Naive B cell (primary cell): ENCODE results near the gene MAST4. TPM values are rescaled to one million over a fixed set of nuclear protein-coding genes. Genes with fewer than 3 reads are reported as not detected.
"Not testable (repeated sequence)": the region's sequence is repeated elsewhere in the genome, so short reads cannot be mapped to it uniquely, and the experiment has no call there.

ENCODE experiments used
- ATAC-seq, 2 donors: fragments of 150-1000 bp; cut with Tn5 transposase; 2 replicates each; pipeline ENCODE4 v1.10.0; 2021; ENCODE audit warnings: low read depth in 2 of 2, mild to moderate bottlenecking in 2 of 2, moderate library complexity in 2 of 2
- DNase-seq: peaks from one replicate; pipeline ENCODE4 v3.0.0; 2022
- H3K27ac Mint-ChIP-seq, 6 donors: one replicate each; pipeline ENCODE4 v1.8.0; 2020 to 2022; ENCODE audit warnings: mild to moderate bottlenecking in 6 of 6, mixed read lengths in 6 of 6, moderate library complexity in 5 of 6, inconsistent platforms in 2 of 6
- H3K27me3 Mint-ChIP-seq, 3 donors: one replicate each; pipeline ENCODE4 v1.8.0; 2021 to 2022; ENCODE audit warnings: mixed read lengths in 3 of 3, mild to moderate bottlenecking in 1 of 3
- H3K36me3 Mint-ChIP-seq, 2 donors: one replicate each; pipeline ENCODE4 v1.8.0; 2020 to 2022; ENCODE audit warnings: mixed read lengths in 2 of 2, inconsistent platforms in 1 of 2, mild to moderate bottlenecking in 1 of 2
- H3K4me1 Mint-ChIP-seq, 3 donors: one replicate each; pipeline ENCODE4 v1.8.0; 2020 to 2022; ENCODE audit warnings: mixed read lengths in 3 of 3, inconsistent platforms in 1 of 3, mild to moderate bottlenecking in 1 of 3, moderate library complexity in 1 of 3
- H3K4me3 Mint-ChIP-seq, 8 donors: one replicate each; pipeline ENCODE4 v1.8.0; 2020 to 2022; ENCODE audit warnings: mild to moderate bottlenecking in 8 of 8, mixed read lengths in 8 of 8, moderate library complexity in 8 of 8, inconsistent platforms in 2 of 8
- H3K9me3 Mint-ChIP-seq, 7 donors: one replicate each; pipeline ENCODE4 v1.8.0; 2020 to 2022; ENCODE audit warnings: mixed read lengths in 7 of 7, mild to moderate bottlenecking in 5 of 7, inconsistent platforms in 2 of 7, moderate library complexity in 1 of 7
- polyA plus RNA-seq, 6 donors: library from polyadenylated mRNA; unstranded; fragments of 300-500 nt; fragmentation: Illumina TruSeq; gene quantifications; one replicate each; pipeline ENCODE4 v1.2.3, GENCODE V29; 2021; ENCODE audit warnings: low read depth in 6 of 6

Gene MAST4
- polyA plus RNA-seq, 6 donors from 2014 or later, result 0.17 to 2.3 (median 1.3) TPM

DNA sequence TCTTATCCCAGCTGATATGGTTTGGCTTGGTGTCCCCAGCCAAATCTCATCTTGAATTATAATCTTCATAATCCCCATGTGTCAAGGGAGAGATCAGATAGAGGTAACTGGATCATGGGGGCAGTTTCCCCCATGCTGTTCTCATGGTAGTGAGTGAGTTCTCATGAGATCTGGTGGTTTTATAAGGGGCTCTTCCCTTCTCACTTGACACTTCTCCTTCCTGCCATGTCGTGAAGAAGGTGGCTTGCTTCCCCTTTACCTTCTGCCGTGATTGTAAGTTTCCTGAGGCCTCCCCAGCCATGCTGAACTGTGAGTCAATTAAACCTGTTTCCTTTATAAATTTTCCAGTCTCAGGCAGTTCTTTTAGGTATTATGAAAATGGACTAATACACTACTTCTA lies 226.7 kb downstream of the MAST4 start:
- ATAC-seq, result peak in 1 of 2 donors; percentile 25
- DNase-seq, H3K27me3 Mint-ChIP-seq, H3K4me1 Mint-ChIP-seq, H3K9me3 Mint-ChIP-seq, H3K4me3 Mint-ChIP-seq, H3K36me3 Mint-ChIP-seq: not testable (repeated sequence)
- H3K27ac Mint-ChIP-seq, result peak overlapping the region in 1 of 6 donors; percentile 31

DNA sequence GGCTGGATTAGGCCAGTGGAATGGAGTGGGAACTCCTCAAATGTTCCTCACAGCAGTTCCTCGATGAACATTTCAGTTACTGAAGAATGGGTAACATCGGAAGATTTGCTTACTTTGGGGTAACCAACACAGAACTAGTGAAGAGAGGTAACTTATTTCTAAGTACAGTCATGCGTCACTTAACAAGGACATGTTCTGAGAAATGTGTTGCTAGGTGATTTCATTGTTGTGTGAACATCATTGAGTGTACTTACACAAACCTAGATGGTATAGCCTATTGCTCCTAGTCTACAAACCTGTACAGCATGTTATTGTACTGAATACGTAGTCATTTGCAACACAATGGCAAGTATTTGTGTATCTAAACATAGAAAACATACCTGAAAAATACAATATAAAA lies 228.3 kb downstream of the MAST4 start:
- no peaks in the 10 kb centered on the region for H3K9me3 Mint-ChIP-seq
- H3K4me3 Mint-ChIP-seq, result no peak overlapping the region
- H3K27me3 Mint-ChIP-seq, result peaks cover 0 to 17% (median 8%) of the 10 kb centered on the region in 3 donors
- no peak for ATAC-seq
- H3K4me1 Mint-ChIP-seq, result peaks cover 15 to 16% (median 15%) of the 10 kb centered on the region in 3 donors
- no peak overlapping the region for H3K27ac Mint-ChIP-seq
- DNase-seq, result no peak
- no peaks in the 10 kb centered on the region for H3K36me3 Mint-ChIP-seq

DNA sequence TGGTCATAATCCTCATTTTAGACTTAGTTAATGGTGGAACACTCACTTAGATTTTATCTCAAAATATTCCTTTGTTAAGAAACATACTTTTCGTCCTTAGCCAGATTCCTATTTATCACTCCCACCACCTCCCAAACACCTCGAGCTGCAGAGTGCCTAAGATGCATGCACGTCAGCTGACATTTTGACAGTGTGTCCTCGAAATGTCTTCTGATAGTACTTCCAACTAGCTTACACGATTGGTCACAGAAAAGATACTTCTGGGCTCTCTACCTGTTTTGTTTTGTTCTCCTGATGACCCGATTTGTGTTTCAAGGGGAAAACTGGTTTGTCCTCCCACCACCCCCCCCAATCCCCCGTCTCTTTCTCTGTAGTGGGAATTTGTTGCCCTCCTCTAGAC lies 230.1 kb downstream of the MAST4 start:
- Mint-ChIP-seq H3K9me3 (no peaks in the 10 kb centered on the region), H3K36me3 (no peaks in the 10 kb centered on the region), H3K4me1 (peaks cover 15 to 16% (median 15%) of the 10 kb centered on the region in 3 donors), H3K4me3 (no peak overlapping the region), H3K27me3 (peaks cover 0 to 25% (median 17%) of the 10 kb centered on the region in 3 donors), H3K27ac (no peak overlapping the region)
- no peak for DNase-seq
- ATAC-seq, result no peak

DNA sequence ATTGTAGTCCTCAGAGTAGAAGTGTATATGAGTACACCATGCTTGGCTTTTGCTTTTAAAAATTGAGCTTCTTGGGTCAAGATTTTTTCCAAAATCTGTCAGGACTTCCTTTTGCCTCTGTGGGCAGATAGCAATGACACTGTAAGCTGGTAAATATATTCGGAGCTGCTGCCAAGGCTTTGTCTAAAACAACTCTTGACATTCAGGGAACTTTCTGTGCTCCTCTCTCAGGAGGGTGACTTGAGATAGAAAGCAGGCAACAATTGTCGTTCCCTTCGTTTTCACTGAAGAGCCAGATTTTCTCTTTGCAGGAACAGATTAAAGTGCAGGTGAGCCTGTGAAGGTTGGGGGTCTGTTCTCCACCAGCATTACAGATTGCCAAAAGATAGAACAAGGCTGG lies 230.5 kb downstream of the MAST4 start:
- Mint-ChIP-seq H3K27me3 (peaks cover 0 to 25% (median 17%) of the 10 kb centered on the region in 3 donors), H3K9me3 (no peaks in the 10 kb centered on the region), H3K4me3 (no peak overlapping the region), H3K4me1 (peaks cover 15 to 16% (median 15%) of the 10 kb centered on the region in 3 donors), H3K27ac (no peak overlapping the region), H3K36me3 (no peaks in the 10 kb centered on the region)
- ATAC-seq (no peak), DNase-seq (no peak)

DNA sequence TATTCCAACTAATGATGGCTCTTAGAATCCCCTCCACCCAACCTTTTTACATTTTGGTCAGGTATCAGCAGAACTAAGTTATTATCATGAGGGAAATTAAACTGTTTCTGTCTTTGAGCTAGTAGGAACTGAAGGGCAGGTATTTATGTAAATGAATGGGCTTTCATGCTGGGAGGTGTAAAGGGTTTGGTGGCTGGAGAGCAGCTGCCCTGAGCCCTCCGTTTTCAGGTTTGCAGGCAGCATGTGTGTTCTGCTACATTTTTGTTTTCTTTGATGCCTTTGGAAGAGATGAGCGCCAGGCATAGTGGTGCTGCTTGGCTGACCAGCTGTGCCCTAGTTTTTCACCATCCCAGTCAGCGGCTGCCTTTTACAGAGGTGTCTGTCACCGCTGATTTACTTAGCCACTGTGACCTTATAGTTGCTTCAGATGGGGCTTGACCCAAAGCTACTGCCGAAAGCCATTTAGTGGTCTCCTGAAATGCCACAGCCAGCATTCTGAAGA lies 231.9 kb downstream of the MAST4 start:
- Mint-ChIP-seq H3K27ac (peak overlapping the region in 3 of 6 donors; percentile 14 to 56 (median 23)), H3K4me3 (peak overlapping the region in 7 of 8 donors; percentile 65 to 86 (median 81)), H3K27me3 (peaks cover 9 to 37% (median 28%) of the 10 kb centered on the region in 3 donors), H3K9me3 (no peaks in the 10 kb centered on the region), H3K36me3 (no peaks in the 10 kb centered on the region), H3K4me1 (peaks cover 11 to 16% (median 15%) of the 10 kb centered on the region in 3 donors)
- peak; percentile 4 to 14 for ATAC-seq
- no peak for DNase-seq

DNA sequence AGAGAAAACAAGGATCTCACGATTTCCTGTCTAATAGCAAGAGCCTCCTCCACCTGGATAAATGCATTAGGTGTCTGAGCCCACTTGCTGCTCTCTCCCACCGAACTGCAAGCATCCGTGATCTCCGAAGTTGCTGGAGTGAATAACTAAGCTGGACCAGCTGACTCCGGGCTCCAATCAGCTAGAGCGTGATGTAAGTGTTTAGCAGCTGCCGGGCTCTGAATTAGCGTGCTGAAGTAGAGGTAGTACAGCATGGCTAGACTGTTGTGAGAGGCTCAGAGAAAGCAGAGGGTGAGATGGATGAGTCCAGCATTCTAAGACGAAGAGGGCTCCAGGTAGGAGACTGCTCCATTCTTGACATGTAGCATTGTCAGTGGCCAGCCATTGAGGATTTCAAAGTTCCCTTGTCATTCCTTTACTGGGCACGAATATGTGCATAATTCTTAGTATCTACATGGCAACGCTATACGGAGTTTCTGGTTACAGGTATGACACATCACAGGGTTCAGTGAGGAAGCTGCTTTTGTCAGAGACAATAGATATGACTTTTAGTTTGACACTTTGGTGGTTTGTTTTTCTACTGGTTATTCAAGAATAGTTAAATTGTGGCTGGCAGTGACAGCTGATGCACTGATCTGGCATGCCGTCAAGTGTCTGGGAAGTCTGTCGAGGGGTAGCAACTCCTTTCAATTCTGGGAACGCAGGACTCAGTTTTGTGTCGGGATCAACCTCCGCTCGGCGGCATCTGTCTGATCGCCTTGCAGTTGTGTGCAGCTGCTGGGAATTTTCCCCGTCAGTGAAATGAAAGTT lies 232.6 kb downstream of the MAST4 start:
- ATAC-seq, result peak; percentile 95 to 96
- peak; percentile 15 for DNase-seq
- Mint-ChIP-seq H3K27me3 (peaks cover 16 to 42% (median 33%) of the 10 kb centered on the region in 3 donors), H3K9me3 (no peaks in the 10 kb centered on the region), H3K27ac (peak overlapping the region in 4 of 6 donors; percentile 14 to 66 (median 48)), H3K36me3 (no peaks in the 10 kb centered on the region), H3K4me1 (peaks cover 10 to 16% (median 15%) of the 10 kb centered on the region in 3 donors), H3K4me3 (peak overlapping the region; percentile 4 to 86 (median 78))

DNA sequence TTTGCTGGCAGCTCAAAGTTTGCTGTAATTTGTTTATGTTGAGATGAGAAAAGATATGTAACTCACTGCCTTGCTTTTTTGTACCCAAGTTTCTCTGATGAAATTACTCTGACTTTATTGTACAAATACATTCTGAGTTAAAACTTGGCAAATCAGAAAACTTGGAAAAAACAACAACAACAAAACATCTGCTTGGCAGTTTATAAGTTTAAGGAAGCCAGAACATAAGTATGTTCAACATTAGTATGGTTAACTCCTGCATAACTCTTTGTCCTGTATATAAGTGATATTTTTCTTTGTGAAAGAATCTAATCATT lies 233.1 kb downstream of the MAST4 start:
- Mint-ChIP-seq H3K4me3 (peak overlapping the region; percentile 4 to 86 (median 78)), H3K27ac (peak overlapping the region in 3 of 6 donors; percentile 14 to 66 (median 63)), H3K27me3 (peaks cover 21 to 42% (median 38%) of the 10 kb centered on the region in 3 donors), H3K9me3 (no peaks in the 10 kb centered on the region), H3K36me3 (no peaks in the 10 kb centered on the region), H3K4me1 (peaks cover 10 to 16% (median 15%) of the 10 kb centered on the region in 3 donors)
- ATAC-seq (no peak), DNase-seq (no peak)

DNA sequence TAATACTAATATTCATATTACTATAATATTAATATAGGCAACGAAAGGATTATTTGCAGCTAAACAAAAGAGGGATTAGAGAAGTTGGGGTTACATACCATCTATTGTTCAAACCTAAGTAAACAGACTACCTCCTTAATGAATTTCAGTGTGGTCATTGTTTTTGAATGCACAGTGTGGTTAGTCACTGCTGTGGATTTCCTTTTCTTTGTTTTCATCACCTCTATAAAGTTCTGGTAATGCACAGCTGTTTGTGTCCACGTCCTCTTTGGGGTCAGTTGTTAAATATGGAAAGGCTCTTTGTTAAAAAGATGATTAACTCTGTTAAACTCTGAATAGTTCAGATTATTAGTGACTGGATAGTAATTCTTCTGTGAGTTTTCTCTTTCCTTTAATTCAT lies 233.6 kb downstream of the MAST4 start:
- no peak overlapping the region for H3K27ac Mint-ChIP-seq
- H3K4me1 Mint-ChIP-seq, result peaks cover 10 to 16% (median 15%) of the 10 kb centered on the region in 3 donors
- ATAC-seq (no peak), DNase-seq (no peak)
- H3K9me3 Mint-ChIP-seq, result no peaks in the 10 kb centered on the region
- H3K27me3 Mint-ChIP-seq, result peaks cover 22 to 43% (median 38%) of the 10 kb centered on the region in 3 donors
- peak overlapping the region in 1 of 8 donors; percentile 14 for H3K4me3 Mint-ChIP-seq
- no peaks in the 10 kb centered on the region for H3K36me3 Mint-ChIP-seq

DNA sequence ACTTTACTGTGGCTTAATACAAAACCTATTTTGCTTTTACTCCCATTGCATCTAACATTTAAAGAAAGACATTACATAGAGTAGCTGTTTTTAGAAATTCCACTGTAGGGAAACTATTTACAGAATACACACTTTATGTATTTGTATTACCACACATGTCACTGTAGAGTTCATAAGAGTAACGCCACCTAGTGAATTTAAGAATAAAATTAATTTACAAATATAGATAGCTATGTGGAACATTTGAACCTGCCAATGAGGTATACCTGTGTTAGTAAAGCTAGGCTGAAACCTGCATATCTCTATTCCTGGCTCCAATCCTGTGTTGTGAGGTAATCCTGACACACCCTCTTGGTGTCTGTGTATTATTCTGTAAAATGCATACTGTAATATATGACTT lies 234.4 kb downstream of the MAST4 start:
- ATAC-seq, result no peak
- no peak for DNase-seq
- Mint-ChIP-seq H3K27me3 (peaks cover 22 to 46% (median 38%) of the 10 kb centered on the region in 3 donors), H3K36me3 (no peaks in the 10 kb centered on the region), H3K9me3 (no peaks in the 10 kb centered on the region), H3K27ac (no peak overlapping the region), H3K4me1 (peaks cover 10 to 16% (median 15%) of the 10 kb centered on the region in 3 donors), H3K4me3 (no peak overlapping the region)

DNA sequence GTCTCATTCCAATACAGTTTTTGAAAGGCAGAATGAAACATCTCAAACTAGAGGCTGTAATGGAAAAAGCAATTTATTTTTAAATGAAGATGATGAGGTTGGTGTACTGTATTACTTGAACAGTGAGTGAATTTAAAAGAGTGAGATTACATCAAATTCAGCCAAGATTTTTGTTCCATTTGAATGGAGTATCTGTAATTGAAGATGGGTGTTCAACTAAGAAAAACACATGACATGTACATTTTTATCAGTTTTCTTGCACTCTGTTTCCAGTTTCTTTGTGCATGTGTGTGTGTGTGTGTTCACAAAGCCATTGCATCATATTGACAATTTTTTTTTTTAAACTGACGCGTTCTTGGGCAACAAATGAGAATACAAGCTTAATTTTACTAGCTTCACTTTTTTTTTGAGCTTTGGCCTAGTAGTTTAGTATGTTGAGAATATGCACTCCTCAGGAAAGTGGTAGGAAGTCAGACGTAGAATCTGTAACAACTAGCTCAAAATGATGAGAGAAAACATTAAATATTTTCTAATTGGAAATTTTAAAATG lies 243.5 kb downstream of the MAST4 start:
- peaks cover 0 to 1% (median 0%) of the 10 kb centered on the region in 7 donors for H3K9me3 Mint-ChIP-seq
- H3K27me3 Mint-ChIP-seq, result peaks cover 5 to 12% (median 6%) of the 10 kb centered on the region in 3 donors
- H3K4me3 Mint-ChIP-seq, result no peak overlapping the region
- H3K36me3 Mint-ChIP-seq, result no peaks in the 10 kb centered on the region
- no peak for ATAC-seq
- H3K4me1 Mint-ChIP-seq, result no peaks in the 10 kb centered on the region
- no peak for DNase-seq
- H3K27ac Mint-ChIP-seq, result no peak overlapping the region

DNA sequence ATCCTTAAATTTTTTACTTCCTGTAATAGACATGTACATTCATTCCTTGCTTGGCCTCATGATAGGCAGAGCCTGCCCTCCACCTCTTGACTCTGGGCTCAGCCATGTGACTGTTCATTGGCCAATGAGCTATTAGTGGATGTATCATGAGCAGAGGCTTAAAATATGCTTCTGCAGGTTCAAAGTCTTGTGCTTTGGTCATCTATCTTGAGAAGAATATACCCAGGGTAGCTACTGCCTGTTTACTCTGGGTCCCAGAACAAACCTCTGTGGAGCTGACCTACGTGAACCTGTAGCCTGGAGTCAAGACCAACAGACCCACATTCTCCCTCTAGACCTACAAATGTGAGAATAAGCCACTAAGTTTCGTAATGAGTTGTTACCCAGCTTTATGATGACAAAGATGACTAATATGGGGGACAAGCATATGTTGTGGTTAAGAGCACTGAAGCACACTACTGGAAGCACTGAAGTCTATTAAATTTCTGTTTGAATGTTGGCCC lies 244.4 kb downstream of the MAST4 start:
- H3K4me3 Mint-ChIP-seq, result no peak overlapping the region
- peaks cover 0 to 3% (median 0%) of the 10 kb centered on the region in 7 donors for H3K9me3 Mint-ChIP-seq
- DNase-seq (no peak), ATAC-seq (peak in 1 of 2 donors; percentile 35)
- no peaks in the 10 kb centered on the region for H3K36me3 Mint-ChIP-seq
- peak overlapping the region in 1 of 6 donors; percentile 32 for H3K27ac Mint-ChIP-seq
- H3K27me3 Mint-ChIP-seq, result peaks cover 5 to 11% (median 6%) of the 10 kb centered on the region in 3 donors
- H3K4me1 Mint-ChIP-seq, result no peaks in the 10 kb centered on the region

DNA sequence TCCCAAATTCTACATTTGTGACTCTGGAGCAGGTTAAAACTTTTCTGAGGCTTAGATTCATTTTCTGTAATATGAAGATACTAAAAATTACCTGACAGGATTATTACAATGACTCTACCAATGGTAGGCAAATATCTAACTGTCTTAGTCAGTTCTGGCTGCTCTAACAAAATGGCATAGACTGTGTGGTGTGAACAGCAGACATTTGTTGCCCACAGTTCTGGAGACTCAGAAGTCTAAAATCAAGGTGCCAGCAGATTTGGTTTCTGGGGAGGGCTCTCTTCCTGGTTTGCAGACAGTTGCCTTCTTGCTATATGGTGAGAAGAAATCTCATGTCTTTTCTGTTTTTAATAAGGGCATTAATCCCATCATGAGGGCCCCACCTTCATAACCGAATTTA lies 245.1 kb downstream of the MAST4 start:
- ATAC-seq (no peak), DNase-seq (no peak)
- Mint-ChIP-seq H3K27ac (no peak overlapping the region), H3K9me3 (peaks cover 0 to 3% (median 0%) of the 10 kb centered on the region in 7 donors), H3K4me3 (no peak overlapping the region), H3K27me3 (peaks cover 4 to 10% (median 5%) of the 10 kb centered on the region in 3 donors), H3K36me3 (no peaks in the 10 kb centered on the region), H3K4me1 (no peaks in the 10 kb centered on the region)

DNA sequence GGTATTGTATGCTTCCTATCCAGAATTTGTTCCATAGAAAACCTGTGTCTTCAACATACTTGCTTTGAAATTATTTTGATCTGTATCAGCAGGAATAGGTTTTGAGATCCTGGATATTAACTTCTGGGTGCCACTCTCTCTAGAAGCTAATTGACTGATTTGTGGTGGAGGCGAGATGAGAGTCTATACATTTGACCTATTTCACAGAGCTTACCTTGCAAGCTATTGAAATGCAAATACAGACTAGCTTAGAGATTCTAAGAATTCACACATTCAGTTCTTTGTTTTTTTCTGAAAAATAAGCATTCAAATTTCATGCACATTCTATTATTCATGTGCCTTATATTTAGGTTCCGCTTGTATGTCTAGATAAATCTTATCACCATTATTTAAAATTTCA lies 246.3 kb downstream of the MAST4 start:
- Mint-ChIP-seq H3K27ac (no peak overlapping the region), H3K27me3 (peaks cover 0 to 11% (median 5%) of the 10 kb centered on the region in 3 donors), H3K36me3 (no peaks in the 10 kb centered on the region), H3K4me1 (no peaks in the 10 kb centered on the region), H3K4me3 (no peak overlapping the region), H3K9me3 (peaks cover 0 to 3% (median 0%) of the 10 kb centered on the region in 7 donors)
- no peak for DNase-seq
- ATAC-seq, result no peak
